AG04450 (cell line): Measurements from ENCODE around the gene CTNNBL1. TPM values are rescaled to one million over a fixed set of nuclear protein-coding genes. Genes with fewer than 3 reads are reported as not detected.

Experiments used
- CTCF ChIA-PET: fragments of 300-600, 350-600 bp; formaldehyde crosslinking; extraction: SDS; loops from one replicate; lab custom pipeline; 2022; ENCODE audit warnings: antibody characterized with exemption, inconsistent platforms; lab: Charles Lee
- POLR2A ChIA-PET: fragments of 350-600 bp; formaldehyde crosslinking; extraction: SDS; loops from one replicate; lab custom pipeline; 2021; ENCODE audit warnings: antibody characterized with exemption, inconsistent platforms; lab: Yijun Ruan, JAX
- DNase-seq: peaks from one replicate; pipeline ENCODE4 v3.0.0-alpha.2; 2011; ENCODE audit warnings: low read depth, low spot score
- H3K27ac ChIP-seq: one replicate; pipeline ENCODE4 v1.5.1; 2012; ENCODE audit warnings: low read depth, low read length, control low read depth
- H3K27me3 ChIP-seq: one replicate; pipeline ENCODE4 v1.6.0; 2012; ENCODE audit warnings: low read length; ENCODE audit not compliant: control insufficient read depth, insufficient read depth
- H3K4me3 ChIP-seq: 2 replicates; pipeline ENCODE4 v1.5.1; 2011; ENCODE audit warnings: mild to moderate bottlenecking, low read depth, low read length, control low read depth
- H3K9me3 ChIP-seq: 2 replicates; pipeline ENCODE4 v1.5.1; 2012; ENCODE audit warnings: low read length; ENCODE audit not compliant: control insufficient read depth, insufficient read depth
- polyA plus RNA-seq: library from polyadenylated mRNA; depleted of rRNA; stranded (reverse); fragments of >200 nt; gene quantifications from 2 replicates; pipeline ENCODE4 v1.2.3, GENCODE V29; 2011
- TF ChIP-seq, protein P1 (sequence below): IDR thresholded peaks from 2 replicates; pipeline ENCODE4 v1.5.1; 2011; ENCODE audit warnings: low read depth, low read length, control low read depth, inconsistent platforms

Gene CTNNBL1
- polyA plus RNA-seq, 1 experiment = 27.1 TPM

DNA sequence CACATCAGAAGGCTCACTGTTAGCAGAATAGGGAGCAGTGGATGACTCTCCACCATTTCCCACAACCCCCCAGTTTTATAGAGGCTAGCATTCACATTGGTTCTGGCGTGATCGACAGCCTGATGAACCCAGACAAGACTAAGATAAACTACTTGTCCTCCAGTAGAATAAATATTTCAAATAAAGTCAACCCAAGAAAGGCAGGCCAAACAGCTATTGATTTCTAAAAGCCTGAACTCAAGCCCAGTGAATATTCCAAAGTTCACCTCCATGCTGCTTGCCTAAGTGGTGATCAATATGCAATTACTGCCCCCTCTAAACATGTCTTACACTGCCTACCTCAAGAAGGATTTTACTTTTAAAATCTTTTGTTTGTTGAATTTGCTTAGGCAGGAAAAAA lies 104.5 kb downstream of the CTNNBL1 start:
- no peak for DNase-seq
- Histone ChIP-seq H3K4me3 (no peak overlapping the region), H3K27ac (no peak overlapping the region), H3K27me3 (no peaks in the 10 kb centered on the region), H3K9me3 (no peaks in the 10 kb centered on the region)
- ChIA-PET POLR2A (no interaction called here), CTCF (no interaction called here)
- TF ChIP-seq, protein P1, sequence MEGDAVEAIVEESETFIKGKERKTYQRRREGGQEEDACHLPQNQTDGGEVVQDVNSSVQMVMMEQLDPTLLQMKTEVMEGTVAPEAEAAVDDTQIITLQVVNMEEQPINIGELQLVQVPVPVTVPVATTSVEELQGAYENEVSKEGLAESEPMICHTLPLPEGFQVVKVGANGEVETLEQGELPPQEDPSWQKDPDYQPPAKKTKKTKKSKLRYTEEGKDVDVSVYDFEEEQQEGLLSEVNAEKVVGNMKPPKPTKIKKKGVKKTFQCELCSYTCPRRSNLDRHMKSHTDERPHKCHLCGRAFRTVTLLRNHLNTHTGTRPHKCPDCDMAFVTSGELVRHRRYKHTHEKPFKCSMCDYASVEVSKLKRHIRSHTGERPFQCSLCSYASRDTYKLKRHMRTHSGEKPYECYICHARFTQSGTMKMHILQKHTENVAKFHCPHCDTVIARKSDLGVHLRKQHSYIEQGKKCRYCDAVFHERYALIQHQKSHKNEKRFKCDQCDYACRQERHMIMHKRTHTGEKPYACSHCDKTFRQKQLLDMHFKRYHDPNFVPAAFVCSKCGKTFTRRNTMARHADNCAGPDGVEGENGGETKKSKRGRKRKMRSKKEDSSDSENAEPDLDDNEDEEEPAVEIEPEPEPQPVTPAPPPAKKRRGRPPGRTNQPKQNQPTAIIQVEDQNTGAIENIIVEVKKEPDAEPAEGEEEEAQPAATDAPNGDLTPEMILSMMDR = no peak

DNA sequence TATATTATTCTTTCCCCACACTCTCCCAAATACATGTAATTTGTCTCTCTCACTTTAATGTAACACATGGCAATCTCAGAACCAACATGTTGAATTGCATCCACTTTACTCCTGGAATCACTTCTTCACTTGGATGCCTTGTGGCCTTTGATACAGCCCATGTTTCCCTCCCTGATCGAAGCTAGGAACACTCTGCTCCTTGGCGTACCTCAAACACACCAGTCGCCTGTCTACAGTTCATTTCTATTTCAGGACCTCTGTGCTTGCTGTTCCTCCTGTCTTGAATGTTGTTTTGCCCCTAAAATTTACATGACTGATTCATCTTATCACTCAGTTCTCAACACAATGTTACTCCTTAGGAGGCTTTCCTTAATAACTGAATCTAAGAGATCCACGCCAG lies 106.8 kb downstream of the CTNNBL1 start:
- POLR2A ChIA-PET = no interaction called here
- Histone ChIP-seq H3K9me3 (no peaks in the 10 kb centered on the region), H3K4me3 (no peak overlapping the region), H3K27me3 (no peaks in the 10 kb centered on the region), H3K27ac (no peak overlapping the region)
- DNase-seq = no peak
- CTCF ChIA-PET = no interaction called here
- TF ChIP-seq, protein P1 = no peak

DNA sequence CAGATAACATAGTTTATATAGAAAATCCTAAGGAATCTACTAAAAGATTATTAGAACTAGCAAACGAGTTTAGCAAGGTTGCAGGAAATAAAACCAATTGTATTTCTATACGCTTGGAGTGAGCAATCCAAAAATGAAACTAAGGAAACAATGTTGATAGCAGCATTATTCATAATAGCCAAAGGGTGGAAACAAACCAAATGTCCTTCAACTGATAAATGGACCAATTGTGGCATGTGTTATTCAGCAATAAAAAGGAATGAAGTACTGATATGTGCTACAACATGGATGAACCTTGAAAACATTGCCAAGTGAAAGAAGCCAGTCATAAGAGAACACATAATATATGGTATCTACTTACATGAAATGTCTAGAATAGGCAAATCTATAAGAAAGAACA lies 108.1 kb downstream of the CTNNBL1 start:
- POLR2A ChIA-PET = no interaction called here
- CTCF ChIA-PET = no interaction called here
- Histone ChIP-seq H3K27ac (no peak overlapping the region), H3K9me3 (no peaks in the 10 kb centered on the region), H3K27me3 (no peaks in the 10 kb centered on the region), H3K4me3 (no peak overlapping the region)
- DNase-seq = no peak
- TF ChIP-seq, protein P1 = no peak

DNA sequence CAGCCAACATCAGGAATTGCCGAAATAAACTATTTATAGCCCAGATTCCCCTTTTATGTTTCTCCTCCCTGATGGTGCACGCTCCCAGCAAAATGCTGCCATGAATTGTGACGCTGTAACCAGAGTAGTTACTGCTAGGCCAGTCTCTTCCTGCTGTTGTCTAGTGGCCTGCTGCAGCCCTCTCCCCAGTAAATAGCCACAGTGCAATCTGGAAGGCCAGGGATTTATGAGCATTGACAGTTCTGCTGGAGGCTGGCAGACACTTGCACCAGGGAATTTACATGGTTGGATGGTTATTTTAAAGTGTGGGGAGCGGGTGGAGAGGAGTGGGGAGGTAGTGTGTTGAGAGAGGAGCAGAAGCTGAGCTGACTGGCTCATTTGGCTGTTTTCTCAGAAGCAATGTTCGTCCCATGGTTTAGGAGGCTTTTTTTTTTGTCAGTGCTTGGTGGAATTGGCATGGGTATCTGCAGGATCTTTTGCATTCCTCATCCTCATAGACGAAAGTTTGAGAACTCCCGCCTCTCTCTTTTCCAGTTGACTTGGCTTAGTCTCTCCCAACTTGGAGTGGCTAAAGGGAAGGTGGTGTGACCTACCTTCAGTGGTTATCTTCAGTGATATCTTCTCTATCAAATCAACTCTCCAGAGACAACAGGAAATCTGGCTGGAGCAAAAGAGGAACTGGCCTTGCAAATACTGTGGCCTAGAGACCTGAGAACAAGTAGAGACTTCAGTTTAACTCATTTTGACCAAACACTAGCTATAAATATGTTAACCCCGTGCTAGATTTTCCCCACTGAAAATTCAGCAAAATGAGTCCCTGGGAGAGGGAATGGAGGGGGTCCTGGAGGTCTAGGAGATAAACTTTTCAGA lies 109.8 kb downstream of the CTNNBL1 start:
- TF ChIP-seq, protein P1 = no peak
- Histone ChIP-seq H3K27me3 (no peaks in the 10 kb centered on the region), H3K4me3 (no peak overlapping the region), H3K9me3 (no peaks in the 10 kb centered on the region), H3K27ac (no peak overlapping the region)
- CTCF ChIA-PET = no interaction called here
- POLR2A ChIA-PET = no interaction called here
- DNase-seq = no peak
